ENCODE measurements around the gene DLG4.

DLG4 gene

DNA sequence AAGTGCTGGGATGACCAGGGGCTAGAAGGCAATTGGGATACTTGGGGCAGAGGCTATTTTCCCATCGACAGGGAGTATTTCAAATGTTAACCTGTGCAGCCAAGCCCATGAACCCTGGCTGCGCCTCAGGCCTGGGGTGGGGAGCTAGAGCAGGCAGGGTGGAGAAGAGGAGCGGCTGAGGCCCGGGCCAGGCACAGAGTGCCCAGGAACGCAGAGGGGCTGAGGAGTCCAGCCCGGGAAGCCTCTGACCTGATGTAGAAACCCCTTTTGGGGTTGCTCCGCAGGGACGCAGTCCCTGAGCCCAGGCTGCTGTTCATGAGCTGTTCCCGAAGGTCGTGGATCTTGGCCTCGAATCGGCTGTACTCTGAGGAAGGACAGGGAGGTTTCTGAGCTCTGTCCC is 23.7 kb downstream of the DLG4 start:
- Histone ChIP-seq H3K9me2 (replicated peaks; ENCODE audit: control insufficient read depth, low read length) (no peaks in the 10 kb centered on the region), H3K4me2 (ENCODE audit: low read length) (no peak overlapping the region), H3K79me2 (ENCODE audit: control insufficient read depth, low read length) (no peaks in the 10 kb centered on the region), H3K4me1 (ENCODE audit: control insufficient read depth, low read length) (no peaks in the 10 kb centered on the region), H3K36me3 (ENCODE audit: control insufficient read depth, low read length) (peaks cover 4% of the 10 kb centered on the region), H3K27me3 (ENCODE audit: control insufficient read depth, low read length) (no peaks in the 10 kb centered on the region), H3F3A (ENCODE audit: control insufficient read depth, insufficient read depth) (no peaks in the 10 kb centered on the region), H3K4me3 (ENCODE audit: low read length) (no peak overlapping the region), H3K27ac (ENCODE audit: low read depth, low read length) (no peak overlapping the region), H4K20me1 (ENCODE audit: control insufficient read depth, insufficient read depth, low read depth, low read length) (no peaks in the 10 kb centered on the region), H3K9me3 (ENCODE audit: control insufficient read depth, insufficient read depth, low read length) (no peaks in the 10 kb centered on the region)
- TF ChIP-seq EZH2phosphoT487 (IDR thresholded peaks at IDR 0.05; ENCODE audit: borderline replicate concordance, low read length) = no peak
- TF ChIP-seq, protein P1, sequence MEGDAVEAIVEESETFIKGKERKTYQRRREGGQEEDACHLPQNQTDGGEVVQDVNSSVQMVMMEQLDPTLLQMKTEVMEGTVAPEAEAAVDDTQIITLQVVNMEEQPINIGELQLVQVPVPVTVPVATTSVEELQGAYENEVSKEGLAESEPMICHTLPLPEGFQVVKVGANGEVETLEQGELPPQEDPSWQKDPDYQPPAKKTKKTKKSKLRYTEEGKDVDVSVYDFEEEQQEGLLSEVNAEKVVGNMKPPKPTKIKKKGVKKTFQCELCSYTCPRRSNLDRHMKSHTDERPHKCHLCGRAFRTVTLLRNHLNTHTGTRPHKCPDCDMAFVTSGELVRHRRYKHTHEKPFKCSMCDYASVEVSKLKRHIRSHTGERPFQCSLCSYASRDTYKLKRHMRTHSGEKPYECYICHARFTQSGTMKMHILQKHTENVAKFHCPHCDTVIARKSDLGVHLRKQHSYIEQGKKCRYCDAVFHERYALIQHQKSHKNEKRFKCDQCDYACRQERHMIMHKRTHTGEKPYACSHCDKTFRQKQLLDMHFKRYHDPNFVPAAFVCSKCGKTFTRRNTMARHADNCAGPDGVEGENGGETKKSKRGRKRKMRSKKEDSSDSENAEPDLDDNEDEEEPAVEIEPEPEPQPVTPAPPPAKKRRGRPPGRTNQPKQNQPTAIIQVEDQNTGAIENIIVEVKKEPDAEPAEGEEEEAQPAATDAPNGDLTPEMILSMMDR (IDR thresholded peaks at IDR 0.05; ENCODE audit: low read depth, low read length, poor library complexity, severe bottlenecking) = no peak

- no peaks in the 10 kb centered on the region for H3F3A ChIP-seq (ENCODE audit: control insufficient read depth, insufficient read depth)
- H3K4me3 ChIP-seq (ENCODE audit: low read length) = no peak overlapping the region
- no peak overlapping the region for H3K27ac ChIP-seq (ENCODE audit: low read depth, low read length)
- no peak overlapping the region for H3K4me2 ChIP-seq (ENCODE audit: low read length)
- H3K36me3 ChIP-seq (ENCODE audit: control insufficient read depth, low read length) = peaks cover 5% of the 10 kb centered on the region
- no peaks in the 10 kb centered on the region for H3K27me3 ChIP-seq (ENCODE audit: control insufficient read depth, low read length)
- H3K9me2 ChIP-seq (replicated peaks; ENCODE audit: control insufficient read depth, low read length) = no peaks in the 10 kb centered on the region
- no peak for TF ChIP-seq EZH2phosphoT487 (IDR thresholded peaks at IDR 0.05; ENCODE audit: borderline replicate concordance, low read length)
- TF ChIP-seq, protein P1 (IDR thresholded peaks at IDR 0.05; ENCODE audit: low read depth, low read length, poor library complexity, severe bottlenecking) = no peak
- H4K20me1 ChIP-seq (ENCODE audit: control insufficient read depth, insufficient read depth, low read depth, low read length) = no peaks in the 10 kb centered on the region
- H3K9me3 ChIP-seq (ENCODE audit: control insufficient read depth, insufficient read depth, low read length) = no peaks in the 10 kb centered on the region
- H3K4me1 ChIP-seq (ENCODE audit: control insufficient read depth, low read length) = no peaks in the 10 kb centered on the region
- no peaks in the 10 kb centered on the region for H3K79me2 ChIP-seq (ENCODE audit: control insufficient read depth, low read length)
Measured at GRCh38 chr17:7192271-7192937, 27.2 kb downstream of the DLG4 start.

GRCh38 chr17:7191571-7192270 is 27.9 kb downstream of the DLG4 start:
- H3K9me3 ChIP-seq (ENCODE audit: control insufficient read depth, insufficient read depth, low read length) = no peaks in the 10 kb centered on the region
- no peaks in the 10 kb centered on the region for H3K79me2 ChIP-seq (ENCODE audit: control insufficient read depth, low read length)
- no peak overlapping the region for H3K27ac ChIP-seq (ENCODE audit: low read depth, low read length)
- H3K4me3 ChIP-seq (ENCODE audit: low read length) = no peak overlapping the region
- TF ChIP-seq, protein P1 (IDR thresholded peaks at IDR 0.05; ENCODE audit: low read depth, low read length, poor library complexity, severe bottlenecking) = no peak
- no peak for TF ChIP-seq EZH2phosphoT487 (IDR thresholded peaks at IDR 0.05; ENCODE audit: borderline replicate concordance, low read length)
- H4K20me1 ChIP-seq (ENCODE audit: control insufficient read depth, insufficient read depth, low read depth, low read length) = no peaks in the 10 kb centered on the region
- no peaks in the 10 kb centered on the region for H3K27me3 ChIP-seq (ENCODE audit: control insufficient read depth, low read length)
- H3K9me2 ChIP-seq (replicated peaks; ENCODE audit: control insufficient read depth, low read length) = no peaks in the 10 kb centered on the region
- no peaks in the 10 kb centered on the region for H3F3A ChIP-seq (ENCODE audit: control insufficient read depth, insufficient read depth)
- H3K4me1 ChIP-seq (ENCODE audit: control insufficient read depth, low read length) = no peaks in the 10 kb centered on the region
- H3K4me2 ChIP-seq (ENCODE audit: low read length) = no peak overlapping the region
- H3K36me3 ChIP-seq (ENCODE audit: control insufficient read depth, low read length) = peaks cover 5% of the 10 kb centered on the region

Data from DOHH2 (cell line).